ENCODE results near the gene TTC33.

GRCh38 chr5:40781843-40782409 is 26.2 kb upstream of the TTC33 start:
- TF ChIP-seq, protein P1, sequence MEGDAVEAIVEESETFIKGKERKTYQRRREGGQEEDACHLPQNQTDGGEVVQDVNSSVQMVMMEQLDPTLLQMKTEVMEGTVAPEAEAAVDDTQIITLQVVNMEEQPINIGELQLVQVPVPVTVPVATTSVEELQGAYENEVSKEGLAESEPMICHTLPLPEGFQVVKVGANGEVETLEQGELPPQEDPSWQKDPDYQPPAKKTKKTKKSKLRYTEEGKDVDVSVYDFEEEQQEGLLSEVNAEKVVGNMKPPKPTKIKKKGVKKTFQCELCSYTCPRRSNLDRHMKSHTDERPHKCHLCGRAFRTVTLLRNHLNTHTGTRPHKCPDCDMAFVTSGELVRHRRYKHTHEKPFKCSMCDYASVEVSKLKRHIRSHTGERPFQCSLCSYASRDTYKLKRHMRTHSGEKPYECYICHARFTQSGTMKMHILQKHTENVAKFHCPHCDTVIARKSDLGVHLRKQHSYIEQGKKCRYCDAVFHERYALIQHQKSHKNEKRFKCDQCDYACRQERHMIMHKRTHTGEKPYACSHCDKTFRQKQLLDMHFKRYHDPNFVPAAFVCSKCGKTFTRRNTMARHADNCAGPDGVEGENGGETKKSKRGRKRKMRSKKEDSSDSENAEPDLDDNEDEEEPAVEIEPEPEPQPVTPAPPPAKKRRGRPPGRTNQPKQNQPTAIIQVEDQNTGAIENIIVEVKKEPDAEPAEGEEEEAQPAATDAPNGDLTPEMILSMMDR (IDR thresholded peaks at IDR 0.05) = no peak
- no peak for TF ChIP-seq POLR2A (IDR thresholded peaks at IDR 0.05)

Measured in Peyer's patch (tissue), 4 donors.